ENCODE measurements around the gene NACC2.

The NACC2 gene

GRCh38 chr9:136142859-136143214 is 47.7 kb upstream of the NACC2 start (continued):
- TF ChIP-seq CSRNP3 (CRISPR knock-in tag; IDR thresholded peaks at IDR 0.05) = no peak
- no peak for TF ChIP-seq ISL1 (CRISPR knock-in tag; IDR thresholded peaks at IDR 0.05)
- no peak for TF ChIP-seq PATZ1 (CRISPR knock-in tag; IDR thresholded peaks at IDR 0.05; ENCODE audit: borderline replicate concordance)
- no peak for TF ChIP-seq ZC3H10 (CRISPR knock-in tag; IDR thresholded peaks at IDR 0.05)
- TF ChIP-seq PPARA (CRISPR knock-in tag; IDR thresholded peaks at IDR 0.05; ENCODE audit: borderline replicate concordance) = no peak
- no peak for TF ChIP-seq ZFP3 (CRISPR knock-in tag; IDR thresholded peaks at IDR 0.05)

- TF ChIP-seq TSHZ2 (CRISPR knock-in tag; IDR thresholded peaks at IDR 0.05) (no peak), RARB (CRISPR knock-in tag; IDR thresholded peaks at IDR 0.05) (no peak), ZNF8 (CRISPR knock-in tag; IDR thresholded peaks at IDR 0.05) (no peak), SNAI2 (CRISPR knock-in tag; IDR thresholded peaks at IDR 0.05) (no peak), PPARA (CRISPR knock-in tag; IDR thresholded peaks at IDR 0.05; ENCODE audit: borderline replicate concordance) (no peak), CSRNP3 (CRISPR knock-in tag; IDR thresholded peaks at IDR 0.05) (no peak), PATZ1 (CRISPR knock-in tag; IDR thresholded peaks at IDR 0.05; ENCODE audit: borderline replicate concordance) (no peak), ISL1 (CRISPR knock-in tag; IDR thresholded peaks at IDR 0.05) (no peak), GLIS3 (CRISPR knock-in tag; IDR thresholded peaks at IDR 0.05) (no peak), OSR1 (CRISPR knock-in tag; IDR thresholded peaks at IDR 0.05) (no peak), ZC3H10 (CRISPR knock-in tag; IDR thresholded peaks at IDR 0.05) (no peak), ZFP30 (CRISPR knock-in tag; IDR thresholded peaks at IDR 0.05) (no peak), POU6F1 (CRISPR knock-in tag; IDR thresholded peaks at IDR 0.05; ENCODE audit: borderline replicate concordance, low read depth) (no peak), TCF4 (CRISPR knock-in tag; IDR thresholded peaks at IDR 0.05; ENCODE audit: borderline replicate concordance) (no peak), ZNF70 (CRISPR knock-in tag; IDR thresholded peaks at IDR 0.05) (no peak), ZNF565 (CRISPR knock-in tag; conservative IDR thresholded peaks at IDR 0.05; ENCODE audit: low read depth) (no peak), ARNTL (CRISPR knock-in tag; IDR thresholded peaks at IDR 0.05; ENCODE audit: borderline replicate concordance, low read depth) (no peak), CREB5 (CRISPR knock-in tag; IDR thresholded peaks at IDR 0.05; ENCODE audit: low read depth) (no peak), BACH2 (CRISPR knock-in tag; IDR thresholded peaks at IDR 0.05; ENCODE audit: borderline replicate concordance) (no peak)
- ATAC-seq = no peak
These were observed 47.3 kb upstream of the NACC2 start for GRCh38 chr9:136142414-136142796.
